ENCODE measurements around the gene NEDD8.
A peak's percentile ranks its signal among the peaks of the same experiment; 100 is the strongest.

DNA sequence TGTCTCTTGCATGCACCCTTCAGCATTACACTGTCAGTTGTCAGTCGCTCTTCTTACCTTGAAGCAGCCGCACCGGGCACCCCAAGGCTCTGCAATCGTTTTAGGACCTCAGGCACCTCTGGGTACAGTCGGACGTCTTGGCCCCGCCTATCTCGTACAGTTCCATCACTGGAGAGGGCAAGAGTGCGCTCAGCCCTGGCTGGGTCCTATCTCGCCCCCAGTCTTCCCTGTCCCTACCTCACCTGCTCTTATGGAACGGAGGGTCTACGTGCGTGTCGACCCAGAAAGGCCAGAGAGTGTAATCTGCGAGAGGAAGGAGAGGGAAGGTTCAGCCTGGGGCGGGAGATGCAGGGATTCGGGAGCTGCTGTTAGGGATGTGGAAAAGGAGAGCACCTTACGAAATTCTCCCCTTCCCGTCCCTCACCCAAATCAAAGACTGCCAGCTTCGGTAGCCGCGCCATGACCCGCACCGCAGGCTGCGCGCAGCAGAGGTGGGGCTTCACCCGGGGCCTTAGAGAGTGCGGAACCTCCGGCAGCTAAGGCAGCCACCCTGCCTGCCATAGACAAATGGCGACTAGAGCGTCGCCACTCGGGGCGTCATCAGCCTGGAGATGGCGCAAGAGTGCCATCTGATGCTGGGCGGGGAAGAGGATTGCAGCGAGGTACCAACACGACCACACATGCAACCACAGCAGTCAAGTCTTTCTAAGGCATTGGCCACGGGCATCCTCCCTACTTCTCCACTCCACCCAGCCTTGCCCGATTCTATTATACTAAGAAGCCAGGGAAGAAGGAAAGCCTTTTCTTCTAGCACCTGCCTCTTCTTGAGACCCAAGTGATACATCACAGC is 16.4 kb downstream of the NEDD8 start, which contains the start of gene MDP1:
- TF ChIP-seq RAD21 (IDR thresholded peaks at IDR 0.05; ENCODE audit: low read depth) (peak; percentile 61), EZH2 (IDR thresholded peaks at IDR 0.05) (no peak), YY1 (IDR thresholded peaks at IDR 0.05; ENCODE audit: extremely low read depth, insufficient replicate concordance, low read depth, low read length) (peak; percentile 87), POLR2A (IDR thresholded peaks at IDR 0.05; ENCODE audit: borderline replicate concordance, extremely low read depth, insufficient read depth, insufficient read length) (peak; percentile 75)
- TF ChIP-seq, protein P1, sequence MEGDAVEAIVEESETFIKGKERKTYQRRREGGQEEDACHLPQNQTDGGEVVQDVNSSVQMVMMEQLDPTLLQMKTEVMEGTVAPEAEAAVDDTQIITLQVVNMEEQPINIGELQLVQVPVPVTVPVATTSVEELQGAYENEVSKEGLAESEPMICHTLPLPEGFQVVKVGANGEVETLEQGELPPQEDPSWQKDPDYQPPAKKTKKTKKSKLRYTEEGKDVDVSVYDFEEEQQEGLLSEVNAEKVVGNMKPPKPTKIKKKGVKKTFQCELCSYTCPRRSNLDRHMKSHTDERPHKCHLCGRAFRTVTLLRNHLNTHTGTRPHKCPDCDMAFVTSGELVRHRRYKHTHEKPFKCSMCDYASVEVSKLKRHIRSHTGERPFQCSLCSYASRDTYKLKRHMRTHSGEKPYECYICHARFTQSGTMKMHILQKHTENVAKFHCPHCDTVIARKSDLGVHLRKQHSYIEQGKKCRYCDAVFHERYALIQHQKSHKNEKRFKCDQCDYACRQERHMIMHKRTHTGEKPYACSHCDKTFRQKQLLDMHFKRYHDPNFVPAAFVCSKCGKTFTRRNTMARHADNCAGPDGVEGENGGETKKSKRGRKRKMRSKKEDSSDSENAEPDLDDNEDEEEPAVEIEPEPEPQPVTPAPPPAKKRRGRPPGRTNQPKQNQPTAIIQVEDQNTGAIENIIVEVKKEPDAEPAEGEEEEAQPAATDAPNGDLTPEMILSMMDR (IDR thresholded peaks at IDR 0.05 in 2 of 3, conservative IDR thresholded peaks at IDR 0.05 in 1 of 3; ENCODE audit: borderline replicate concordance in 1 of 3, insufficient read depth in 1 of 3, low read depth in 2 of 3, low read length in 2 of 3): peak; percentile 23 to 64 (median 40); a peak in 3 of 6 replicates

Measured in HCT116 (cell line).